Esophagus squamous epithelium (tissue), 4 donors: Measurements from ENCODE around the gene BBX.

Source experiments
- POLR2A ChIP-seq, 4 donors: fragments of 450-650 bp; IDR thresholded peaks; one replicate each; pipeline ENCODE4 v1.6.1; 2017; ENCODE audit warnings: antibody characterized with exemption in 4 of 4, mild to moderate bottlenecking in 4 of 4, moderate library complexity in 3 of 4
- TF ChIP-seq, protein P1 (sequence below), 6 experiments: fragments of 450-650 bp in 4 of 6; fragments of 200-600 bp in 2 of 6; sonication (generic) in 2 of 6; IDR thresholded peaks; one replicate each; pipeline ENCODE4 v1.5.1; 2016 to 2019; ENCODE audit warnings: antibody characterized with exemption in 6 of 6, mild to moderate bottlenecking in 4 of 6, moderate library complexity in 4 of 6

DNA sequence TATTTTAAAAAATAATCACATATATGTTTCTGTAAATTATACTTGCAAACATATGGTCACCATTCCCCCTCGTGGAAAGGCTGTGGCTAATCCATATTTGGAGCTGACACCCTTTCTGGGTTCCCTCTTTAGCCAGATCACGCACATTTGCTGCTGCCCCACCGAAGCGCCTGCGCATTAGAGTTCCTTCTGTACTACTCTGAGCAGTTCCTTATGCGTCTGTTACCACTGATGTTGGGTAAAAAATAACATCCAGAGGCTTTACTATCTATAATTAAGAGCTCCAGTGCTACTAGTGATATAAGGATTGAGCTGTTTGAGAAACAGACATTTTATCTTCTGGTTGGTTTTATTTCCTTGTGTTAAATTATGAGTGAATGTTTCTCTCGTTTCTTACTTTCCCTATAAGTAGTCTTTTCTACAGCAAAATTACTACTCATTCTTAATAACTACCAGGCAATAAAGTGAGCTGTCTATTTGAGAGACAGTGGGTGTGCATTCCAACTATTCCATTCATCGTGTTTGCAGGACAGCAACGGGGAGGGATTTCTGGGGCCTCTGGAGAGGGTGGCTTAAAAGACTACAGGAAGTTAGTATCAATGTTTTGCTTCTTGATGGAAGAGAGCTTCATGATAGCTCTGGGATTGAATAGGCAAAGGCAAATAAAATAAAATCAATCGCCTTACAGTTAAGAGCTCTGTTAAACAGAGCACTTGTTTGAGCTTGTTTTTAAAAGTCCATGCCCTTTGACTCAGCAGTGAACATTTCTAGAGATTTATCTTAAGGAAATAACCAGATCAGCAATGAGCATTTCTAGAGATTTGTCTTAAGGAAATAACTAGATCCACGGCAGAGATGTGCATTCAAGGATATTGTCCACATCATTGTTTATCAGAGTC, 322.9 kb downstream of the BBX start:
- no peak for TF ChIP-seq POLR2A (IDR thresholded peaks at IDR 0.05)
- TF ChIP-seq, protein P1, sequence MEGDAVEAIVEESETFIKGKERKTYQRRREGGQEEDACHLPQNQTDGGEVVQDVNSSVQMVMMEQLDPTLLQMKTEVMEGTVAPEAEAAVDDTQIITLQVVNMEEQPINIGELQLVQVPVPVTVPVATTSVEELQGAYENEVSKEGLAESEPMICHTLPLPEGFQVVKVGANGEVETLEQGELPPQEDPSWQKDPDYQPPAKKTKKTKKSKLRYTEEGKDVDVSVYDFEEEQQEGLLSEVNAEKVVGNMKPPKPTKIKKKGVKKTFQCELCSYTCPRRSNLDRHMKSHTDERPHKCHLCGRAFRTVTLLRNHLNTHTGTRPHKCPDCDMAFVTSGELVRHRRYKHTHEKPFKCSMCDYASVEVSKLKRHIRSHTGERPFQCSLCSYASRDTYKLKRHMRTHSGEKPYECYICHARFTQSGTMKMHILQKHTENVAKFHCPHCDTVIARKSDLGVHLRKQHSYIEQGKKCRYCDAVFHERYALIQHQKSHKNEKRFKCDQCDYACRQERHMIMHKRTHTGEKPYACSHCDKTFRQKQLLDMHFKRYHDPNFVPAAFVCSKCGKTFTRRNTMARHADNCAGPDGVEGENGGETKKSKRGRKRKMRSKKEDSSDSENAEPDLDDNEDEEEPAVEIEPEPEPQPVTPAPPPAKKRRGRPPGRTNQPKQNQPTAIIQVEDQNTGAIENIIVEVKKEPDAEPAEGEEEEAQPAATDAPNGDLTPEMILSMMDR (IDR thresholded peaks at IDR 0.05): no peak
